H1 (cell line): ENCODE measurements around the gene UPF2. TPM values are rescaled to one million over a fixed set of nuclear protein-coding genes. Genes with fewer than 3 reads are reported as not detected.

Experiments
- CTCF ChIA-PET: fragments of 300-600 bp; sonication (Branson Sonifier 250); formaldehyde crosslinking; loops from one replicate; lab custom pipeline; 2021; ENCODE audit not compliant: partially characterized antibody; lab: Charles Lee
- POLR2A ChIA-PET: fragments of 300-600 bp; sonication (Branson Sonifier 250); formaldehyde crosslinking; loops from one replicate; lab custom pipeline; 2021; ENCODE audit warnings: inconsistent platforms; ENCODE audit not compliant: partially characterized antibody; lab: Charles Lee
- DNase-seq, 2 experiments: peaks; one replicate each; pipeline versions ENCODE4 v3.0.0 to v3.0.0-alpha.2; 2010 to 2022; ENCODE audit warnings: low spot score in 2 of 2, low read depth in 1 of 2, mixed read lengths in 1 of 2
- FAIRE-seq: peaks from 2 replicates; lab custom pipeline; 2011; peaks lifted over from hg19 to GRCh38; lab: Jason Lieb, UNC
- H2AFZ ChIP-seq: 2 replicates; pipeline ENCODE4 v1.8.1; 2012; ENCODE audit warnings: low read length, inconsistent platforms
- H2AK5ac ChIP-seq: 2 replicates; pipeline ENCODE4 v1.6.1; 2013; ENCODE audit warnings: low read depth, low read length
- H2BK120ac ChIP-seq: replicated peaks from 2 replicates; pipeline ENCODE3; 2013; ENCODE audit warnings: low read depth, low read length, inconsistent platforms
- H2BK12ac ChIP-seq: 2 replicates; pipeline ENCODE4 v1.6.1; 2013; ENCODE audit warnings: low read depth, low read length
- H2BK15ac ChIP-seq: 2 replicates; pipeline ENCODE4 v1.6.1; 2013; ENCODE audit warnings: low read length
- H2BK20ac ChIP-seq: 2 replicates; pipeline ENCODE4 v1.6.1; 2013; ENCODE audit warnings: low read length
- H2BK5ac ChIP-seq: 2 replicates; pipeline ENCODE4 v1.6.1; 2013; ENCODE audit warnings: low read depth, low read length
- H3K14ac ChIP-seq: 2 replicates; pipeline ENCODE4 v1.6.1; 2013; ENCODE audit warnings: inconsistent platforms; ENCODE audit not compliant: insufficient read length
- H3K18ac ChIP-seq: 2 replicates; pipeline ENCODE4 v1.6.1; 2013; ENCODE audit warnings: low read length; ENCODE audit errors: extremely low read depth
- H3K23ac ChIP-seq: 2 replicates; pipeline ENCODE4 v1.6.1; 2013; ENCODE audit warnings: inconsistent platforms; ENCODE audit not compliant: insufficient read length
- H3K23me2 ChIP-seq: 2 replicates; pipeline ENCODE4 v1.6.1; 2013; ENCODE audit warnings: low read depth, low read length
- H3K27ac ChIP-seq: 2 replicates; pipeline ENCODE4 v1.6.1; 2011; ENCODE audit warnings: low read depth, low read length, inconsistent platforms
- H3K27me3 ChIP-seq, 4 experiments: replicated peaks in 1 of 4; 1 replicate in 1 of 4; 2 replicates in 3 of 4; pipeline versions ENCODE4 v1.6.1 to v1.8.1; 2011 to 2013; ENCODE audit warnings: low read length in 3 of 4, mild to moderate bottlenecking in 3 of 4, inconsistent platforms in 2 of 4, mixed read lengths in 2 of 4, moderate library complexity in 1 of 4; ENCODE audit not compliant: control insufficient read depth in 3 of 4, insufficient read depth in 3 of 4; ENCODE audit errors: extremely low read depth in 1 of 4
- H3K36me3 ChIP-seq, 4 experiments: 2 replicates each; pipeline versions ENCODE4 v1.6.1 to v1.8.1; 2011 to 2013; ENCODE audit warnings: mild to moderate bottlenecking in 4 of 4, low read length in 3 of 4, moderate library complexity in 2 of 4, control low read depth in 1 of 4, inconsistent platforms in 1 of 4; ENCODE audit not compliant: insufficient read depth in 4 of 4, control insufficient read depth in 2 of 4
- H3K4ac ChIP-seq: replicated peaks from 2 replicates; pipeline ENCODE3; 2013; ENCODE audit warnings: low read length, low read depth, mixed read lengths, inconsistent platforms; ENCODE audit not compliant: insufficient read length
- H3K4me1 ChIP-seq, 4 experiments: replicated peaks in 1 of 4; 1 replicate in 1 of 4; 2 replicates in 3 of 4; pipeline versions ENCODE4 v1.6.1 to v1.8.1; 2011 to 2013; ENCODE audit warnings: low read length in 3 of 4, inconsistent platforms in 2 of 4, mixed read lengths in 1 of 4; ENCODE audit not compliant: insufficient read depth in 4 of 4, control insufficient read depth in 3 of 4
- H3K4me2 ChIP-seq, 2 experiments: 2 replicates each; pipeline versions ENCODE4 v1.6.1 to v1.8.1; 2011 to 2013; ENCODE audit warnings: low read depth in 2 of 2, low read length in 2 of 2, control low read depth in 1 of 2, inconsistent platforms in 1 of 2, mild to moderate bottlenecking in 1 of 2; ENCODE audit not compliant: insufficient read depth in 1 of 2
- H3K4me3 ChIP-seq, 4 experiments: fragments of 200-600, 300-600 bp in 1 of 4; sonication (generic), shearing (Covaris generic), sonication (Bioruptor Twin) in 1 of 4; 2 replicates each; pipeline versions ENCODE4 v1.5.1 to v1.8.1; 2011 to 2016; ENCODE audit warnings: low read length in 4 of 4, low read depth in 3 of 4, control low read depth in 2 of 4, inconsistent platforms in 2 of 4, mild to moderate bottlenecking in 2 of 4, mixed read lengths in 1 of 4, moderate library complexity in 1 of 4; ENCODE audit not compliant: insufficient read depth in 2 of 4; ENCODE audit errors: extremely low read depth in 1 of 4
- H3K56ac ChIP-seq: replicated peaks from 2 replicates; pipeline ENCODE3; 2013; ENCODE audit warnings: low read depth, mild to moderate bottlenecking, mixed read lengths, low read length, inconsistent platforms; ENCODE audit not compliant: insufficient read length
- H3K79me1 ChIP-seq: 2 replicates; pipeline ENCODE4 v1.6.1; 2013; ENCODE audit warnings: low read depth, low read length, control low read depth
- H3K79me2 ChIP-seq, 2 experiments: 2 replicates each; pipeline versions ENCODE4 v1.6.1 to v1.8.1; 2012 to 2013; ENCODE audit warnings: low read length in 2 of 2, mild to moderate bottlenecking in 2 of 2, inconsistent platforms in 1 of 2; ENCODE audit not compliant: insufficient read depth in 2 of 2, control insufficient read depth in 1 of 2
- H3K9ac ChIP-seq, 4 experiments: replicated peaks in 1 of 4; 1 replicate in 1 of 4; 2 replicates in 3 of 4; pipeline versions ENCODE4 v1.6.1 to v1.8.1; 2011 to 2013; ENCODE audit warnings: low read depth in 3 of 4, low read length in 3 of 4, control low read depth in 2 of 4, mild to moderate bottlenecking in 2 of 4, moderate library complexity in 2 of 4, inconsistent platforms in 1 of 4; ENCODE audit errors: extremely low read depth in 1 of 4
- H3K9me3 ChIP-seq, 2 experiments: 2 replicates each; pipeline versions ENCODE4 v1.6.1 to v1.8.1; 2012 to 2013; ENCODE audit warnings: mild to moderate bottlenecking in 2 of 2, moderate library complexity in 2 of 2, control low read depth in 1 of 2, inconsistent platforms in 1 of 2, low read depth in 1 of 2, low read length in 1 of 2, mixed read lengths in 1 of 2; ENCODE audit not compliant: insufficient read depth in 2 of 2
- H4K20me1 ChIP-seq, 2 experiments: replicated peaks in 1 of 2; 2 replicates each; pipeline versions ENCODE3 to v1.8.1; 2011 to 2013; ENCODE audit warnings: inconsistent platforms in 2 of 2, low read length in 2 of 2, mild to moderate bottlenecking in 1 of 2; ENCODE audit not compliant: insufficient read depth in 2 of 2, control insufficient read depth in 1 of 2
- H4K5ac ChIP-seq: 2 replicates; pipeline ENCODE4 v1.6.1; 2013; ENCODE audit warnings: low read length, low read depth, mixed read lengths, inconsistent platforms; ENCODE audit not compliant: insufficient read length
- H4K8ac ChIP-seq: 2 replicates; pipeline ENCODE4 v1.8.0; 2013; ENCODE audit warnings: mild to moderate bottlenecking, moderate library complexity, low read length, inconsistent platforms; ENCODE audit not compliant: insufficient read depth; ENCODE audit errors: extremely low read depth
- H4K91ac ChIP-seq: replicated peaks from 2 replicates; pipeline ENCODE3; 2013; ENCODE audit warnings: low read length, mixed read lengths, inconsistent platforms; ENCODE audit not compliant: insufficient read length
- CBX5 ChIP-seq: fragments of 300-800, 300-1000 bp; sonication (generic); IDR thresholded peaks from 2 replicates; pipeline ENCODE4 v1.7.1; 2016; ENCODE audit warnings: antibody characterized with exemption, low read length, low read depth
- E2F6 ChIP-seq: IDR thresholded peaks from 2 replicates; pipeline ENCODE4 v1.6.1; 2012; ENCODE audit warnings: inconsistent platforms
- EP300 ChIP-seq, 2 experiments: IDR thresholded peaks; 1 replicate in 1 of 2; 2 replicates in 1 of 2; pipeline ENCODE4 v1.6.1; 2011 to 2012; ENCODE audit warnings: low read depth in 2 of 2, low read length in 2 of 2, mild to moderate bottlenecking in 2 of 2, borderline replicate concordance in 1 of 2, inconsistent platforms in 1 of 2, moderate library complexity in 1 of 2
- JUND ChIP-seq: IDR thresholded peaks from 2 replicates; pipeline ENCODE4 v1.6.1; 2011; ENCODE audit warnings: mild to moderate bottlenecking, improper control_type of control experiment, low read length
- NANOG ChIP-seq: IDR thresholded peaks from 2 replicates; pipeline ENCODE4 v1.6.1; 2011; ENCODE audit warnings: low read length, low read depth, mild to moderate bottlenecking, inconsistent platforms; ENCODE audit not compliant: insufficient read depth, poor library complexity, severe bottlenecking
- POU5F1 ChIP-seq: IDR thresholded peaks from 2 replicates; pipeline ENCODE4 v1.6.1; 2011; ENCODE audit warnings: low read depth, mild to moderate bottlenecking, low read length, moderate library complexity
- RXRA ChIP-seq: IDR thresholded peaks from 2 replicates; pipeline ENCODE4 v1.6.1; 2011; ENCODE audit warnings: low read depth, mild to moderate bottlenecking, low read length, moderate library complexity; ENCODE audit not compliant: insufficient read depth
- SP1 ChIP-seq: IDR thresholded peaks from 2 replicates; pipeline ENCODE4 v1.6.1; 2011; ENCODE audit warnings: low read depth, low read length
- TBP ChIP-seq: IDR thresholded peaks from 2 replicates; pipeline ENCODE4 v1.6.1; 2011; ENCODE audit warnings: low read depth, low read length, improper control_type of control experiment
- WGBS, 2 experiments: shearing (Covaris generic) in 1 of 2; methylation state at CpG; one replicate each; pipeline versions ENCODE4 v1.1.6 to v1.1.7; 2013 to 2015; ENCODE audit warnings: low lambda C conversion rate in 2 of 2, mixed read lengths in 2 of 2, inconsistent platforms in 1 of 2, low coverage in 1 of 2, missing lambda C conversion rate in 1 of 2; ENCODE audit not compliant: insufficient replicate concordance in 2 of 2, insufficient coverage in 1 of 2, insufficient read length in 1 of 2; ENCODE audit errors: extremely low coverage in 1 of 2, missing lambda C conversion rate in 1 of 2; 5-methylcytosine and 5-hydroxymethylcytosine counted together
- polyA plus RNA-seq, 7 experiments: library from polyadenylated mRNA; depleted of rRNA in 3 of 7; stranded (reverse) in 5 of 7; unstranded in 2 of 7; fragments of >200 nt in 5 of 7; fragments of 200-250 nt in 2 of 7; gene quantifications; 1 replicate in 5 of 7; 2 replicates in 1 of 7; 4 replicates in 1 of 7; pipeline versions ENCODE4 v1.2.1 to v1.2.3, GENCODE V29; 2011 to 2013; ENCODE audit warnings: missing spikeins in 2 of 7, mixed read lengths in 2 of 7
- total RNA-seq: library from RNA; stranded (reverse); fragmentation: NEBNext Ultra II Directional; extraction: Animal tissue kit (Norgen Biotek cat#: 25700); gene quantifications from 2 replicates; pipeline ENCODE4 v1.2.1, GENCODE V29; 2021

The UPF2 gene
- total and polyA plus RNA-seq, 2 of the 8 experiments (the other 6 are each of a cell fraction or from before 2014, with no cell fraction given), result 6.2 to 32.8 TPM

- Histone ChIP-seq H3K18ac (no peak overlapping the region), H3K14ac (no peak overlapping the region), H3K36me3 (no peaks in the 10 kb centered on the region), H3K4me3 (no peak overlapping the region), H2BK120ac (no peak overlapping the region), H3K4me1 (peaks cover 6 to 19% (median 14%) of the 10 kb centered on the region in 4 experiments), H3K4ac (no peak overlapping the region), H3K23me2 (no peaks in the 10 kb centered on the region), H2AFZ (no peak overlapping the region), H2BK15ac (0 out of 2 replicates have a peak overlapping the region, but pooled peaks have one; percentile 81), H3K9me3 (no peaks in the 10 kb centered on the region), H3K4me2 (no peak overlapping the region), H3K79me2 (no peaks in the 10 kb centered on the region), H4K20me1 (no peaks in the 10 kb centered on the region), H3K23ac (no peak overlapping the region), H4K91ac (peak overlapping the region; percentile 35), H4K8ac (no peak overlapping the region), H3K27me3 (no peaks in the 10 kb centered on the region), H3K9ac (no peak overlapping the region), H2BK20ac (no peak overlapping the region; the same call in 1 of the 2 replicates), H2BK12ac (peak overlapping the region; percentile 80; the same call in 1 of the 2 replicates), H3K27ac (no peak overlapping the region), H4K5ac (no peak overlapping the region), H3K56ac (no peak overlapping the region), H2AK5ac (no peak overlapping the region), H3K79me1 (no peaks in the 10 kb centered on the region), H2BK5ac (no peak overlapping the region)
- POLR2A ChIA-PET, result interaction anchor here (0.6 to 1.0 kb wide), 2 partner anchors 9 to 231 kb away, joined by 3 to 4 read pairs; no protein-coding TSS in a partner anchor
- CTCF ChIA-PET, result interaction anchor here (0.6 to 3.6 kb wide), 5 partner anchors 10 to 108 kb away, joined by 3 to 15 read pairs (median 10); no protein-coding TSS in a partner anchor
- DNase-seq (no peak), FAIRE-seq (no peak)
- TF ChIP-seq NANOG (no peak), CBX5 (no peak), JUND (no peak), E2F6 (no peak), EP300 (IDR thresholded peaks at IDR 0.05; ENCODE audit: borderline replicate concordance in 1 of 2, low read depth in 2 of 2, low read length in 2 of 2) (no peak), RXRA (no peak), SP1 (no peak), TBP (no peak), POU5F1 (no peak)
- WGBS, 2 experiments, result 87% methylated on average over 9 of the region's 12 CpGs; no CpG with 5 or more reads in 1 of the 2 experiments
These were observed 163.8 kb downstream of the UPF2 start for GRCh38 chr10:11878776-11879175.
